Measurements from ENCODE around the gene NEUROD2.

GRCh38 chr17:39622380-39623006 is 14.8 kb upstream of the NEUROD2 start:
- TF ChIP-seq POLR2A (IDR thresholded peaks at IDR 0.05) = no peak
- no peak for TF ChIP-seq EP300 (IDR thresholded peaks at IDR 0.05)
